NCI-H2196 (cell line): ENCODE results near the gene PIK3AP1.
"Not testable (repeated sequence)": the region's sequence is repeated elsewhere in the genome, so short reads cannot be mapped to it uniquely, and the experiment has no call there.

Experiments
- DNase-seq: peaks from one replicate; lab custom pipeline; 2025; ENCODE audit not compliant: unreplicated experiment; lab: John Stamatoyannopoulos, UW

Gene PIK3AP1

DNA sequence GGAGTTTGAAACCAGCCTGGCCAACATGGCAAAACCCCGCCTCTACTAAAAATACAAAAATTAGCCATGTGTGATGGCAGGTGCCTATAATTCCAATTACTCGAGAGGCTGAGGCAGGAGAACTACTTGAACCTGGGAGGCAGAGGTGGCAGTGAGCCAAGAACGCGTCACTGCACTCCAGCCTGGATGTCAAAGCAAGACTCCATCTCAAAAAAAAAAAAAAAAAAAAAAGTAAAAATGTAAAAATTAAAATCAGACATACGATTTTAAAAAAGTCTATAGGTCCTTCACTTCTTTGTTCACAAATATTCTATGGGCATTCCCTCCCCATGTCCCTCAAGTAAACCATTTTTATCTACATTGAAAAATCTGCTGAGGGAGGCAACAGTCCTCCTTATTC is 171.7 kb downstream of the PIK3AP1 start:
- DNase-seq: peak; percentile 22

DNA sequence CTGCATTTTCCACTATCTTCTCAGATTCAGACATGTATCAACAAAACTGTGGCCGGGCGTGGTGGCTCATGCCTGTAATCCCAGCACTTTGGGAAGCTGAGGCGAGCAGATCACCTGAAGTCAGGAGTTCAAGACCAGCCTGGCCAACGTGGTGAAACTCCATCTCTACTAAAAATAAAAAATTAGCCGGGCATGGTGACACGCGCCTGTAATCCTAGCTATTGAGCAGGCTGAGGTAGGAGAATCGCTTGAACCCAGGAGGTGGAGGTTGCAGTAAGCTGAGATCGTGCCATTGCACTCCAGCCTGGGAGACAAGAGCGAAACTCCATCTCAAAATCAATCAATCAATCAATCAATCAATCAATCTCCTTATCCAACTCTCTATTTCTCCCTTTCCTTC is 174.8 kb downstream of the PIK3AP1 start:
- not testable (repeated sequence) for DNase-seq
